ENCODE measurements around the gene FILIP1L.

DNA sequence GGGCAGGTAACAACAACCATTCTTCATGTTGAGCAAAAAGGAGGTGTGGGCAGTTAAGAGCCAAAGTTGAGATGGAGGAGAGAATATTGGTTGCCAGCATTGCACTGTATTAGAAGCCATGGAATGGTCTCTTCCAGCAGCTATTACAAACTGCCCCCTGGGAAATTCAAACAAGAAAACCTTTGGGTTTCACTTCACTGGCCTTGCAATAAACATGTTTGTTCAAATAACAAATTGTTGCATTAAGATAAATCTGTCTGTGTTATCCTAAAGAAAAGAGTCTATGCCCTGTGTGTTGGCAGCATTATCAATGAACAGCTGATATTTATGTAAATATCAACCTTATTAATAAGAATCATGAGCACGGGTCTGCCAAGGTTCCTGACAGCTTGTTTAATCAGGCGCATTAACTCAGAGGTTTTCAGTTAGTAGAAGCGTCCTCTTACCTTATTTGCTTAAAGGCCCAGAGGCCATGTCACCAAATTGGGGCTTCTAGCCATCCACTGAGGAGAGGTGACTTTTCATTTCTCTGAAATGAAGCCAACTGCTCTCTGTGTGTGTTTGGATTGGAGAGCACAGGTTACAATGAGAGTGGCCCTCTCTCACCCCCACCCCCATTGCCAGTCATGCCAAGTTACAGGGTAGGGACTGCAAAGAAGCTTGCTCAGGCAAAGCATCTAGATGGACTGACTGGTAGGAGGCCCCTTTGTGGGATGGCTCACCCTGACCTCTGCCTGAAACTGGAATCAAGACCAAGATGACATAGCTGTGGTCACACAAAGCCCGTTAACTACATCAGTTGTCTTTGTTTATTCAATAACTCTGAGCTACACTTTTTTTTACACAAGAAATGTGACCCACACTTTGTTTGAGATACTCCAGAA is 10.5 kb downstream of the FILIP1L start:
- TF ChIP-seq, protein P1, sequence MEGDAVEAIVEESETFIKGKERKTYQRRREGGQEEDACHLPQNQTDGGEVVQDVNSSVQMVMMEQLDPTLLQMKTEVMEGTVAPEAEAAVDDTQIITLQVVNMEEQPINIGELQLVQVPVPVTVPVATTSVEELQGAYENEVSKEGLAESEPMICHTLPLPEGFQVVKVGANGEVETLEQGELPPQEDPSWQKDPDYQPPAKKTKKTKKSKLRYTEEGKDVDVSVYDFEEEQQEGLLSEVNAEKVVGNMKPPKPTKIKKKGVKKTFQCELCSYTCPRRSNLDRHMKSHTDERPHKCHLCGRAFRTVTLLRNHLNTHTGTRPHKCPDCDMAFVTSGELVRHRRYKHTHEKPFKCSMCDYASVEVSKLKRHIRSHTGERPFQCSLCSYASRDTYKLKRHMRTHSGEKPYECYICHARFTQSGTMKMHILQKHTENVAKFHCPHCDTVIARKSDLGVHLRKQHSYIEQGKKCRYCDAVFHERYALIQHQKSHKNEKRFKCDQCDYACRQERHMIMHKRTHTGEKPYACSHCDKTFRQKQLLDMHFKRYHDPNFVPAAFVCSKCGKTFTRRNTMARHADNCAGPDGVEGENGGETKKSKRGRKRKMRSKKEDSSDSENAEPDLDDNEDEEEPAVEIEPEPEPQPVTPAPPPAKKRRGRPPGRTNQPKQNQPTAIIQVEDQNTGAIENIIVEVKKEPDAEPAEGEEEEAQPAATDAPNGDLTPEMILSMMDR (conservative IDR thresholded peaks at IDR 0.05; ENCODE audit: low read length), result no peak
- TF ChIP-seq EZH2phosphoT487 (IDR thresholded peaks at IDR 0.05; ENCODE audit: borderline replicate concordance, low read depth, low read length), result no peak
